Activated naive CD4-positive, alpha-beta T cell treated with anti-CD3 and anti-CD28 coated beads, Interleukin-2, amount 50 U/mL, for 72 hours (primary cell): ENCODE results near the gene CT55. TPM values are rescaled to one million over a fixed set of nuclear protein-coding genes. Genes with fewer than 3 reads are reported as not detected.
A peak's percentile ranks its signal among the peaks of the same experiment; 100 is the strongest.
"Not testable (repeated sequence)": the region's sequence is repeated elsewhere in the genome, so short reads cannot be mapped to it uniquely, and the experiment has no call there.

Experiments
- ATAC-seq, 2 donors: fragments of 150-1000 bp; cut with Tn5 transposase; 2 replicates each; pipeline ENCODE4 v1.10.0; 2021; ENCODE audit warnings: mild to moderate bottlenecking in 2 of 2, moderate library complexity in 2 of 2
- DNase-seq, 2 donors: peaks; one replicate each; pipeline ENCODE4 v3.0.0; 2021 to 2022; ENCODE audit warnings: low spot score in 2 of 2
- H3K27ac Mint-ChIP-seq, 2 donors: one replicate each; pipeline ENCODE4 v1.8.0; 2022; ENCODE audit warnings: mild to moderate bottlenecking in 2 of 2, mixed read lengths in 2 of 2
- H3K36me3 Mint-ChIP-seq, 2 donors: one replicate each; pipeline ENCODE4 v1.8.0; 2022; ENCODE audit warnings: mixed read lengths in 2 of 2
- H3K9me3 Mint-ChIP-seq, 2 donors: one replicate each; pipeline ENCODE4 v1.8.0; 2022; ENCODE audit warnings: mixed read lengths in 2 of 2
- total RNA-seq, 2 donors: library from RNA; stranded (reverse); gene quantifications; one replicate each; pipeline ENCODE4 v1.2.3, GENCODE V29; 2022

The CT55 gene
- not detected for total RNA-seq

- no peaks in the 10 kb centered on the region for H3K9me3 Mint-ChIP-seq
- H3K36me3 Mint-ChIP-seq, result no peaks in the 10 kb centered on the region
- DNase-seq, result no peak
- H3K27ac Mint-ChIP-seq, result no peak within 1 kb of the TSS
- ATAC-seq, result no peak
These were observed at the start of gene CT55 for GRCh38 chrX:135170877-135171519. TSS of gene CT55 (minus strand) at chrX:135171398. CDS start at chrX:135171171, 227 bp downstream.

GRCh38 chrX:135213200-135213844 is 42.1 kb upstream of the CT55 start:
- H3K9me3 Mint-ChIP-seq, result no peaks in the 10 kb centered on the region
- DNase-seq (peak in 1 of 2 donors; percentile 59), ATAC-seq (peak; percentile 83 to 92)
- H3K27ac Mint-ChIP-seq, result peak overlapping the region; percentile 52 to 79
- H3K36me3 Mint-ChIP-seq, result no peaks in the 10 kb centered on the region

GRCh38 chrX:135206427-135206826 is 35.2 kb upstream of the CT55 start:
- ATAC-seq, H3K27ac Mint-ChIP-seq, H3K36me3 Mint-ChIP-seq, H3K9me3 Mint-ChIP-seq: not testable (repeated sequence)
- peak in 1 of 2 donors; percentile 7 for DNase-seq

- Mint-ChIP-seq H3K9me3 (no peaks in the 10 kb centered on the region), H3K27ac (no peak overlapping the region), H3K36me3 (no peaks in the 10 kb centered on the region)
- DNase-seq, result no peak
- ATAC-seq, result no peak
These were observed 29.1 kb upstream of the CT55 start for GRCh38 chrX:135200297-135200696.

GRCh38 chrX:135194684-135195083 is 23.5 kb upstream of the CT55 start:
- H3K36me3 Mint-ChIP-seq, result no peaks in the 10 kb centered on the region
- DNase-seq, result no peak
- ATAC-seq, result no peak
- H3K27ac Mint-ChIP-seq, result no peak overlapping the region
- H3K9me3 Mint-ChIP-seq, result no peaks in the 10 kb centered on the region

- Mint-ChIP-seq H3K36me3 (no peaks in the 10 kb centered on the region), H3K27ac (no peak overlapping the region), H3K9me3 (no peaks in the 10 kb centered on the region)
- DNase-seq (no peak), ATAC-seq (no peak)
These were observed 22.5 kb upstream of the CT55 start for GRCh38 chrX:135193740-135194139.

GRCh38 chrX:135191838-135192237 is 20.6 kb upstream of the CT55 start:
- no peak for DNase-seq
- Mint-ChIP-seq H3K27ac (no peak overlapping the region), H3K9me3 (no peaks in the 10 kb centered on the region), H3K36me3 (no peaks in the 10 kb centered on the region)
- no peak for ATAC-seq

- ATAC-seq (peak; percentile 72 to 83), DNase-seq (peak in 1 of 2 donors; percentile 8)
- Mint-ChIP-seq H3K9me3 (no peaks in the 10 kb centered on the region), H3K36me3 (no peaks in the 10 kb centered on the region), H3K27ac (no peak overlapping the region)
These were observed 14.7 kb upstream of the CT55 start for GRCh38 chrX:135185795-135186443.

- DNase-seq, result no peak
- no peak for ATAC-seq
- Mint-ChIP-seq H3K27ac (no peak overlapping the region), H3K36me3 (no peaks in the 10 kb centered on the region), H3K9me3 (no peaks in the 10 kb centered on the region)
These were observed 7.4 kb upstream of the CT55 start for GRCh38 chrX:135178636-135179035.

GRCh38 chrX:135170468-135170867 is 730 bp downstream of the CT55 start:
- ATAC-seq, result no peak
- H3K36me3 Mint-ChIP-seq, result no peaks in the 10 kb centered on the region
- DNase-seq, result no peak
- no peak overlapping the region for H3K27ac Mint-ChIP-seq
- no peaks in the 10 kb centered on the region for H3K9me3 Mint-ChIP-seq

GRCh38 chrX:135169534-135169933 is 1.7 kb downstream of the CT55 start:
- not testable (repeated sequence) for H3K9me3 Mint-ChIP-seq, H3K36me3 Mint-ChIP-seq, H3K27ac Mint-ChIP-seq, DNase-seq, ATAC-seq

GRCh38 chrX:135168486-135168885 is 2.7 kb downstream of the CT55 start:
- no peak overlapping the region for H3K27ac Mint-ChIP-seq
- DNase-seq, result no peak
- H3K9me3 Mint-ChIP-seq, result no peaks in the 10 kb centered on the region
- H3K36me3 Mint-ChIP-seq, result no peaks in the 10 kb centered on the region
- no peak for ATAC-seq

GRCh38 chrX:135154688-135155087 is 16.5 kb downstream of the CT55 start:
- H3K9me3 Mint-ChIP-seq, H3K27ac Mint-ChIP-seq, DNase-seq, H3K36me3 Mint-ChIP-seq: not testable (repeated sequence)
- peak in 1 of 2 donors; percentile 60 for ATAC-seq

- H3K27ac Mint-ChIP-seq, H3K9me3 Mint-ChIP-seq, ATAC-seq, DNase-seq, H3K36me3 Mint-ChIP-seq: not testable (repeated sequence)
These were observed 45.1 kb downstream of the CT55 start for GRCh38 chrX:135126145-135126544.

- H3K36me3 Mint-ChIP-seq, H3K9me3 Mint-ChIP-seq, DNase-seq, ATAC-seq, H3K27ac Mint-ChIP-seq: not testable (repeated sequence)
These were observed 51.1 kb downstream of the CT55 start, which contains the start of gene ETDB for GRCh38 chrX:135120056-135120576. TSS of gene ETDB (minus strand) at chrX:135120526. CDS start at chrX:135119261, 1,265 bp downstream.

GRCh38 chrX:135116064-135116463 is 55.1 kb downstream of the CT55 start:
- H3K9me3 Mint-ChIP-seq, H3K36me3 Mint-ChIP-seq, DNase-seq, H3K27ac Mint-ChIP-seq: not testable (repeated sequence)
- ATAC-seq, result peak; percentile 47 to 63

- peak; percentile 75 to 77 for ATAC-seq
- Mint-ChIP-seq H3K27ac (no peak overlapping the region), H3K9me3 (no peaks in the 10 kb centered on the region), H3K36me3 (no peaks in the 10 kb centered on the region)
- DNase-seq, result no peak
These were observed 56.8 kb downstream of the CT55 start for GRCh38 chrX:135114392-135114791.
